WTC11 (cell line): ENCODE results near the gene LRMDA.

Experiments
- ATF2 ChIP-seq: sonication (generic); formaldehyde crosslinking; IDR thresholded peaks from 2 replicates; pipeline ENCODE4 v1.8.1; 2022; ENCODE audit warnings: low read depth, missing genetic modification reagents, borderline replicate concordance
- ETV6 ChIP-seq: sonication (generic); formaldehyde crosslinking; IDR thresholded peaks from 2 replicates; pipeline ENCODE4 v1.8.1; 2022; ENCODE audit warnings: mild to moderate bottlenecking, missing genetic modification reagents
- MAX ChIP-seq: sonication (generic); formaldehyde crosslinking; IDR thresholded peaks from 2 replicates; pipeline ENCODE4 v1.8.0; 2022; ENCODE audit warnings: mild to moderate bottlenecking, missing genetic modification reagents
- MYBL2 ChIP-seq: sonication (generic); formaldehyde crosslinking; IDR thresholded peaks from 2 replicates; pipeline ENCODE4 v1.8.1; 2023; ENCODE audit warnings: mild to moderate bottlenecking, moderate library complexity, missing genetic modification reagents
- NFYB ChIP-seq: sonication (generic); formaldehyde crosslinking; conservative IDR thresholded peaks from 2 replicates; pipeline ENCODE4 v1.8.0; 2022; ENCODE audit warnings: low read depth, missing genetic modification reagents
- RELA ChIP-seq: sonication (generic); formaldehyde crosslinking; IDR thresholded peaks from 2 replicates; pipeline ENCODE4 v1.8.1; 2022; ENCODE audit warnings: missing genetic modification reagents, mild to moderate bottlenecking, borderline replicate concordance
- TP53 ChIP-seq: sonication (generic); formaldehyde crosslinking; IDR thresholded peaks from 2 replicates; pipeline ENCODE4 v1.8.1; 2023; ENCODE audit warnings: mild to moderate bottlenecking, missing genetic modification reagents
- USF2 ChIP-seq: sonication (generic); formaldehyde crosslinking; IDR thresholded peaks from 2 replicates; pipeline ENCODE4 v1.8.1; 2023; ENCODE audit warnings: mild to moderate bottlenecking, missing genetic modification reagents, moderate library complexity
- ZSCAN18 ChIP-seq: fragments of 250-450 bp; sonication (Bioruptor Pico); IDR thresholded peaks from 2 replicates; pipeline ENCODE4 v2.1.2; 2022; ENCODE audit warnings: mild to moderate bottlenecking, moderate library complexity
- TF ChIP-seq, protein P1 (sequence below): fragments of 200-600 bp; IDR thresholded peaks from 2 replicates; pipeline ENCODE4 v1.8.0; 2022; ENCODE audit warnings: antibody characterized with exemption
- TF ChIP-seq, protein P2 (sequence below): sonication (generic); formaldehyde crosslinking; IDR thresholded peaks from 2 replicates; pipeline ENCODE4 v1.8.0; 2023; ENCODE audit warnings: mild to moderate bottlenecking, missing genetic modification reagents
- TF ChIP-seq, protein P3 (sequence below): sonication (generic); formaldehyde crosslinking; IDR thresholded peaks from 2 replicates; pipeline ENCODE4 v1.8.1; 2022; ENCODE audit warnings: mild to moderate bottlenecking, moderate library complexity, missing genetic modification reagents

GRCh38 chr10:76089556-76090180, 658.2 kb downstream of the LRMDA start:
- TF ChIP-seq, protein P1, sequence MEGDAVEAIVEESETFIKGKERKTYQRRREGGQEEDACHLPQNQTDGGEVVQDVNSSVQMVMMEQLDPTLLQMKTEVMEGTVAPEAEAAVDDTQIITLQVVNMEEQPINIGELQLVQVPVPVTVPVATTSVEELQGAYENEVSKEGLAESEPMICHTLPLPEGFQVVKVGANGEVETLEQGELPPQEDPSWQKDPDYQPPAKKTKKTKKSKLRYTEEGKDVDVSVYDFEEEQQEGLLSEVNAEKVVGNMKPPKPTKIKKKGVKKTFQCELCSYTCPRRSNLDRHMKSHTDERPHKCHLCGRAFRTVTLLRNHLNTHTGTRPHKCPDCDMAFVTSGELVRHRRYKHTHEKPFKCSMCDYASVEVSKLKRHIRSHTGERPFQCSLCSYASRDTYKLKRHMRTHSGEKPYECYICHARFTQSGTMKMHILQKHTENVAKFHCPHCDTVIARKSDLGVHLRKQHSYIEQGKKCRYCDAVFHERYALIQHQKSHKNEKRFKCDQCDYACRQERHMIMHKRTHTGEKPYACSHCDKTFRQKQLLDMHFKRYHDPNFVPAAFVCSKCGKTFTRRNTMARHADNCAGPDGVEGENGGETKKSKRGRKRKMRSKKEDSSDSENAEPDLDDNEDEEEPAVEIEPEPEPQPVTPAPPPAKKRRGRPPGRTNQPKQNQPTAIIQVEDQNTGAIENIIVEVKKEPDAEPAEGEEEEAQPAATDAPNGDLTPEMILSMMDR: no peak
- TF ChIP-seq TP53 (no peak), ETV6 (CRISPR knock-in tag) (no peak), ATF2 (CRISPR knock-in tag) (no peak), USF2 (CRISPR knock-in tag) (no peak), ZSCAN18 (CRISPR knock-in tag) (no peak), RELA (CRISPR knock-in tag) (no peak), MAX (CRISPR knock-in tag) (no peak), NFYB (no peak), MYBL2 (CRISPR knock-in tag) (no peak)
- TF ChIP-seq, protein P2, sequence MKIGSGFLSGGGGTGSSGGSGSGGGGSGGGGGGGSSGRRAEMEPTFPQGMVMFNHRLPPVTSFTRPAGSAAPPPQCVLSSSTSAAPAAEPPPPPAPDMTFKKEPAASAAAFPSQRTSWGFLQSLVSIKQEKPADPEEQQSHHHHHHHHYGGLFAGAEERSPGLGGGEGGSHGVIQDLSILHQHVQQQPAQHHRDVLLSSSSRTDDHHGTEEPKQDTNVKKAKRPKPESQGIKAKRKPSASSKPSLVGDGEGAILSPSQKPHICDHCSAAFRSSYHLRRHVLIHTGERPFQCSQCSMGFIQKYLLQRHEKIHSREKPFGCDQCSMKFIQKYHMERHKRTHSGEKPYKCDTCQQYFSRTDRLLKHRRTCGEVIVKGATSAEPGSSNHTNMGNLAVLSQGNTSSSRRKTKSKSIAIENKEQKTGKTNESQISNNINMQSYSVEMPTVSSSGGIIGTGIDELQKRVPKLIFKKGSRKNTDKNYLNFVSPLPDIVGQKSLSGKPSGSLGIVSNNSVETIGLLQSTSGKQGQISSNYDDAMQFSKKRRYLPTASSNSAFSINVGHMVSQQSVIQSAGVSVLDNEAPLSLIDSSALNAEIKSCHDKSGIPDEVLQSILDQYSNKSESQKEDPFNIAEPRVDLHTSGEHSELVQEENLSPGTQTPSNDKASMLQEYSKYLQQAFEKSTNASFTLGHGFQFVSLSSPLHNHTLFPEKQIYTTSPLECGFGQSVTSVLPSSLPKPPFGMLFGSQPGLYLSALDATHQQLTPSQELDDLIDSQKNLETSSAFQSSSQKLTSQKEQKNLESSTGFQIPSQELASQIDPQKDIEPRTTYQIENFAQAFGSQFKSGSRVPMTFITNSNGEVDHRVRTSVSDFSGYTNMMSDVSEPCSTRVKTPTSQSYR: no peak
- TF ChIP-seq, protein P3, sequence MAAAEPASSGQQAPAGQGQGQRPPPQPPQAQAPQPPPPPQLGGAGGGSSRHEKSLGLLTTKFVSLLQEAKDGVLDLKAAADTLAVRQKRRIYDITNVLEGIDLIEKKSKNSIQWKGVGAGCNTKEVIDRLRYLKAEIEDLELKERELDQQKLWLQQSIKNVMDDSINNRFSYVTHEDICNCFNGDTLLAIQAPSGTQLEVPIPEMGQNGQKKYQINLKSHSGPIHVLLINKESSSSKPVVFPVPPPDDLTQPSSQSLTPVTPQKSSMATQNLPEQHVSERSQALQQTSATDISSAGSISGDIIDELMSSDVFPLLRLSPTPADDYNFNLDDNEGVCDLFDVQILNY (CRISPR knock-in tag): no peak
